Stimulated activated CD4-positive, alpha-beta T cell treated with anti-CD3 and anti-CD28 coated beads, Interleukin-1b, Interleukin-23, amount 100 ng/mL, for 24 hours (primary cell): ENCODE results near the gene WDR19.
"Not testable (repeated sequence)": the region's sequence is repeated elsewhere in the genome, so short reads cannot be mapped to it uniquely, and the experiment has no call there.

ENCODE experiments used
- DNase-seq, 4 experiments: peaks; one replicate each; pipeline ENCODE4 v3.0.0-alpha.2; 2020; ENCODE audit warnings: low read depth in 4 of 4, low spot score in 1 of 4

WDR19 gene

DNA sequence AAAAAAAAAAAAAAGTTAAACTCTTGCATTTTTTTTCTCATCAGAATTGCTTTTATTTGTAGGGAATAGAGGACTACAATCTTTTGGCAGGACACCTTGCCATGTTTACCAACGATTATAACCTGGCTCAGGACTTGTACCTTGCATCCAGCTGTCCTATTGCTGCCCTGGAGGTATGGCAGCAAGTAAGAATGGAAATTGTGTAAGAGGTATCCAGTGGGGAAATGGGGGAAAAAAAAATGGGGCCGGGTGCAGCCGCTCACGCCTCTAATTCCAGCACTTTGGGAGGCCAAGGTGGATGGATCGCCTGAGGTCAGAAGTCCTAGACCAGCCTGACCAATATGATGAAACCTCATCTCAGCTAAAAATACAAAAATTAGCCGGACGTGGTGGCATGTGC, 49.8 kb downstream of the WDR19 start:
- DNase-seq = no peak

DNA sequence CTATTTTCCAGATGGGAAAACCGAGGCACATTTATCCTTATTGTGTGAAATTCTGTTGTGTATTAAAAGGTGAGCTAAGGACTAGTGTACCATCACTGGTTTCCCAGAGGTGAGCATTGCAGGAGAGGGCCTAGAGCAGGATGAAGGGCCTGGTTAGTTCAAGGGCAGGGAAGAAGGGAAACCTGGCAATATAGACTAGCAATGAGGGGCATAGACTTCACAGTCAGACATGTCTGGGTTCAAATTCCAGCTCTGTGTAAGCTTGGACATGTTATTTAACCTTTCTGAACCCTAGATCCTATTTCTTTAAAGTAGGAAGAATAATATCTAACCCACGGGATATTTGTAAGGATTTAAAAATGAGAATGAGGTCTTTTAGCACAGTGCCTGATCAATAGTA, 50.8 kb downstream of the WDR19 start:
- no peak for DNase-seq

DNA sequence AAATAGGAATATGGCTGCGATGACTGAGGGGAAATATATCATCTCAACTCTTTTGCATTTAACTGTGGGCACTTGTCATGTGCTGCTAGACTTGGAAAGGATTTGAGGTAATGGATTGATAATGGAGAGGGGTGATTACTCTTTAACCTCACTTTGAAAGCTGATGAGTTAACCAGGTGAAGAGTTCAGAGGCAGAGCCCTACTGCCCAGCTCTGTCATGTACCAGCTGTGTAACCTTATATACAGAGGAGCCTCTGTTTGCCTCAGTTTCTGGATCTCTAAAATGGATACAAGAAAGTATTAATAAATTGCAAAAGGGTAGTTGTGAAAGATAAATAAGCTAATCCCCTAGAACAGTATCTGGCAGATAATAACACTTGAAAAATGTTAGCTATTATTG, 51.5 kb downstream of the WDR19 start:
- DNase-seq = no peak

GRCh38 chr4:39235021-39235420, 52.7 kb downstream of the WDR19 start:
- no peak for DNase-seq

- no peak for DNase-seq
Observed at GRCh38 chr4:39235696-39236095, 53.4 kb downstream of the WDR19 start.

- DNase-seq = no peak
Observed at GRCh38 chr4:39237179-39237578, 54.9 kb downstream of the WDR19 start.

GRCh38 chr4:39243462-39243861, 61.1 kb downstream of the WDR19 start:
- no peak for DNase-seq

DNA sequence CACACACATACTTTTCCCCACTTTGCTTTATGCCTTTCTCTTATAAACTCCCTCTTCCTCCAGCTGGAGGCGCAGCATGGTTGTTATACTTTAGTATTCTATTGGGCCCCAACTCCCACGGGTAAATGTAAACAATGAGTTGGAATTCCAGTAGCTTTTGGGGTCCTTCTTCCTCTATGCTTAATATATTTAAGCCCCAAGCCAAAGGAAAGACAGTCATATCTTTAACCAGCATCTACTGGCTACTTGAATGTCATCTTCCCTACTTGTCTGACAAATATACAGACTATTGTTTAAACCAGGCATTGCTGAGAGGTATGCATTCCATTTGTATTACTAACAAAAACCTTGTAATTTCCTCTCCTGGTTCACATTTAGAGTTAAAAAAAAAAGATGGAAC, 72.9 kb downstream of the WDR19 start:
- no peak for DNase-seq

- no peak for DNase-seq
Observed at GRCh38 chr4:39255871-39256270, 73.5 kb downstream of the WDR19 start.

GRCh38 chr4:39256436-39256835, 74.1 kb downstream of the WDR19 start:
- no peak for DNase-seq

DNA sequence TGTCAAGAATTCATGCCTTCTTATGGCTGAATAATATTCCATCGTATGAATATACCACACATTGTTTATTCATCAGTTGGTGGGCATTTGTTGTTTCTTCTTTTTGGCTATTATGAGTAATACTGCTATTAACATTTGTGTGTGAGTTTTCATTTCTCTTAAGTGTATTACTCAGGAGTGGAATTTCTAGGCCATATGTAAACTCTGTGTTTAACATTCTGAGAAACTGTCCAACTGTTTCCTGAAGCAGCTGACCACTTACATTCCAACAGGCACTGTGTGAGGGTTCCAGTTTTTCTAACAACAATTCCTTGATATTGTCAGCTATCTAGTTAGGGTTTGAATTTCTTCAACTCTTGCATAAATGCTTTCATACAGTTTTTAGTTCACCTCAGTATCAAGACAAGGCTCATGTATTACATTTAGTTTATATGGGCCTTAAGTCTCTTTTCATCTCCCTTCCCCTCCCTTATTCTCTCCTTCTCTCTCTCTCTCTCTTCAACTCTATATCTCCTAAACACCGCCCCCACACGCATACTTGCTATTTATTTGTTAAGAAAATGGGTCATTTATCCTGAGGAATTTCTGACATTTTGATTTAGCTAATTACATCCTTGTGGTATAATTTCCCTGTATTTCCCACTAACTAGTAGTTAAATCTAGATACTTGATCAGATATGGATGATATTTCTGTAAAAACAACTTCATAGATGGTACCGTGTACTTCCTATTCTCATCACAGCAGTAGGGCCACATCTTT, 77.4 kb downstream of the WDR19 start:
- DNase-seq = no peak

DNA sequence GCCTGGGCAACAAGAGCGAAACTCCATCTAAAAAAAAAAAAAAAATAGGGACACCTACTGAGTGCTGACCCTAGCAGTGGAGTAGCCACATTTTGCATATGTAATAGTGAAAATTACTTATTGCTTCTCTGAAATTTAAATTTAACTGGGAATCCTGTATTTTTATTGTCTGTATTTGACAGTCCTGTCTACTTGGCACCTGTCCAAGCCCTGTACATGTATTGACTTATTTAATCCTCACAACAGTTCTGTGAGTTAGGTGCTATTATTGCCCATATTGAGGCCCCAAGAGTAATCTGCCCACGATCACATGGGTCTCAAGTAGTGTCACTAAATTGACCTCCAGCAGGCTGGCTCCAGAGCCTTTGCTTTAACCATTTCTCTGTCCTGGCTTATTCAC, 81.6 kb downstream of the WDR19 start:
- DNase-seq = no peak

- DNase-seq = no peak
Observed at GRCh38 chr4:39274503-39274902, 92.2 kb downstream of the WDR19 start.

DNA sequence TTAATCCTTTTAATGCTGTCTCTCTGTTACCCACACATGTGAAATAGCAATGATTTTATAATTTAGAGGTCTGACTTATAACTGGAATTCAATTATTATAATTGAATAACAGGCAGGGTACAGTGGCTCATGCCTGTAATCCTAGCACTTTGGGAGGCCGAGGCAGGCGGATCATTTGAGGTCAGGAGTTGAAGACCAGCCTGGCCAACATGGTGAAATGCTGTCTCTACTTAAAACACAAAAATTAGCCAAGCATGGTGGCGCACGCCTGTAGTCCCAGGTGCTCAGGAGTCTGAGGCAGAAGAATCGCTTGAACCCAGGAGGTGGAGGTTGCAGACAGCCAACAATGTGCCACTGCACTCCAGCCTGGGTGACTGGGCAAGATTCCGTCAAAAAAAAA, 95.3 kb downstream of the WDR19 start:
- DNase-seq = not testable (repeated sequence)

DNA sequence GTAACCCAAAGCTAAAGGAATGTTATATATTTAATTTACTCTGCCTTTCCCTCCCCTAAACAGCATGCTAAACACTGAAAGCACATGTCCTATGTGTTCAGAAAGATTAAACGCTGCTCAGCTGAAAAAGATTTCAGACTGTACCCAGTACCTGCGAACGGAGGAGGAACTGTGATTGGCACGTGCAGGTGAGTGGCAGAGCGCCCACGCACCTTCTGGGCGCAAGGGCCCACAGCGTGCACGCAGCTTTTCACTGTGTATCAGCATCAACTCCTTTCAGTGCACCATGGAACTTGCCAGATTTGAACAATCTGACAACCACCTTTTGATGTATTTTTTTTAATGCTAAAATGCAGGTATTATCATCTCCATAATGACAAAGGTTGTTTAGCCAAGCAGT, 96.1 kb downstream of the WDR19 start:
- DNase-seq = no peak

DNA sequence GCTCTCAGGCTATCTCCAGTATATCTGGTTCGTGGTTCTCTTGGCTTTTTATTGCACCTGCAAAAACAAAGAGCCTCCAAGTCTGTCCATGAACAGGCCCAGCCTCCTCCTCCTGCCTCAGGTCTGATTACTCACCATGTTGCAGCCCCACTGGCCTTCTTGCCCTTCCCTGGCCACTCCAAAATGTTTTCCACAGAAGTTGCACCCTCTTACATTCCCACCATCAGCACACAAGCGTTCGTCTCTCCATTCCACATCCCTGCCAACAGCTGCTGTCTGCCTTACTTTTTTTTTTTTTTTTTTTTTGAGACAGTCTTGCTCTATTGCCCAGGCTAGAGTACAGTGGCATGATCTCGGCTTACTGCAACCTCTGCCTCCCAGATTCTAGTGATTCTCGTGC, 97.1 kb downstream of the WDR19 start:
- no peak for DNase-seq

- DNase-seq = no peak
Observed at GRCh38 chr4:39280770-39281169, 98.4 kb downstream of the WDR19 start.

GRCh38 chr4:39285111-39285795, 102.9 kb downstream of the WDR19 start:
- no peak for DNase-seq

DNA sequence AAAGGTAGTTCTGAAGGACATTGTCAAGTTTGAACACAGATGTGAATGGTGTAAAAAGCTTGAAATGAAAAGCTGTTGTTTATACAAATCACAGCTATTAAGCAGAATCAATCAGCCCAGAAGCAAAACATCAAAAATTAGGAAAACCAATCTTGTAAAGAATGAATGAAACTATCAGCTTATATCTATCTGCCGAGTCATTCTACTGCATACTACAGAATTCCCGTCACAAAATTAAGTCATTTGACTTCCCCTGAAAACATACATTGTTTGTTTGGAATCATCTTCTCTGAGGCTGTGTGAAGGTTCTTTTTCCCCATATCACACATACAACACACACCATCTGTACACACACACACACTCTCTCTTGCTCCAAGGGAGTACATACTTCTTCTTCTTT, 103.5 kb downstream of the WDR19 start:
- no peak for DNase-seq

GRCh38 chr4:39286263-39286662, 103.9 kb downstream of the WDR19 start:
- no peak for DNase-seq

DNA sequence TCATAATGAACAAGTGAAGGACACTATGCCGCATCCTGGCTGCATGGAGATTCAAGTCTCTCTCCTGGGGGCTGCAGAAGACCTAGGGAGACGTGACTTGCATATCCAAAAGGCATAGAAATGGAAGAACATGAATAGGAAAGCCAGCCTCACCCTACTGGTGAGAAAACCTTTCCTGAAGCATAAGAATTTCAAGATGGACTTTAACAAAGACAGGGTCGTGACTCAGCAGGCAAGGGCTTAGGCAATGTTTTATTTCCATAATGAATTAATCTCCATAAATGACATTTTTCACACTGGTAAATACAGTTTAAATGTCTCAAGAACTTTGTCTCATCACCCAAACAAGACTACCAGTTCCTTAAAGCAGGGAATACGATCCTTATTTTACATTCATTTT, 104.9 kb downstream of the WDR19 start:
- DNase-seq = no peak

GRCh38 chr4:39291686-39292085, 109.4 kb downstream of the WDR19 start:
- no peak for DNase-seq

GRCh38 chr4:39292433-39292832, 110.1 kb downstream of the WDR19 start:
- DNase-seq = not testable (repeated sequence)
